ENCODE results near the gene FAM171A1. TPM values are rescaled to one million over a fixed set of nuclear protein-coding genes. Genes with fewer than 3 reads are reported as not detected.

FAM171A1 gene
- total RNA-seq, 3 donors from 2014 or later = 7.6 to 11.7 (median 9.5) TPM

- TF ChIP-seq, protein P1, sequence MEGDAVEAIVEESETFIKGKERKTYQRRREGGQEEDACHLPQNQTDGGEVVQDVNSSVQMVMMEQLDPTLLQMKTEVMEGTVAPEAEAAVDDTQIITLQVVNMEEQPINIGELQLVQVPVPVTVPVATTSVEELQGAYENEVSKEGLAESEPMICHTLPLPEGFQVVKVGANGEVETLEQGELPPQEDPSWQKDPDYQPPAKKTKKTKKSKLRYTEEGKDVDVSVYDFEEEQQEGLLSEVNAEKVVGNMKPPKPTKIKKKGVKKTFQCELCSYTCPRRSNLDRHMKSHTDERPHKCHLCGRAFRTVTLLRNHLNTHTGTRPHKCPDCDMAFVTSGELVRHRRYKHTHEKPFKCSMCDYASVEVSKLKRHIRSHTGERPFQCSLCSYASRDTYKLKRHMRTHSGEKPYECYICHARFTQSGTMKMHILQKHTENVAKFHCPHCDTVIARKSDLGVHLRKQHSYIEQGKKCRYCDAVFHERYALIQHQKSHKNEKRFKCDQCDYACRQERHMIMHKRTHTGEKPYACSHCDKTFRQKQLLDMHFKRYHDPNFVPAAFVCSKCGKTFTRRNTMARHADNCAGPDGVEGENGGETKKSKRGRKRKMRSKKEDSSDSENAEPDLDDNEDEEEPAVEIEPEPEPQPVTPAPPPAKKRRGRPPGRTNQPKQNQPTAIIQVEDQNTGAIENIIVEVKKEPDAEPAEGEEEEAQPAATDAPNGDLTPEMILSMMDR (IDR thresholded peaks at IDR 0.05) = no peak
- TF ChIP-seq POLR2AphosphoS5 (IDR thresholded peaks at IDR 0.05) (no peak), POLR2A (IDR thresholded peaks at IDR 0.05) (no peak)
- intact Hi-C loops (cut with DNase I; ENCODE audit: low total_unique reads) = no loop called here
- Histone ChIP-seq H3K9me3 (no peaks in the 10 kb centered on the region), H3K36me3 (no peaks in the 10 kb centered on the region), H3K27me3 (no peaks in the 10 kb centered on the region), H3K27ac (no peak overlapping the region), H3K4me3 (no peak overlapping the region), H3K4me1 (no peaks in the 10 kb centered on the region)
- DNase-seq (ENCODE audit: low spot score in 2 of 2) = no peak
These were observed 58.0 kb downstream of the FAM171A1 start for GRCh38 chr10:15313047-15313446.

DNA sequence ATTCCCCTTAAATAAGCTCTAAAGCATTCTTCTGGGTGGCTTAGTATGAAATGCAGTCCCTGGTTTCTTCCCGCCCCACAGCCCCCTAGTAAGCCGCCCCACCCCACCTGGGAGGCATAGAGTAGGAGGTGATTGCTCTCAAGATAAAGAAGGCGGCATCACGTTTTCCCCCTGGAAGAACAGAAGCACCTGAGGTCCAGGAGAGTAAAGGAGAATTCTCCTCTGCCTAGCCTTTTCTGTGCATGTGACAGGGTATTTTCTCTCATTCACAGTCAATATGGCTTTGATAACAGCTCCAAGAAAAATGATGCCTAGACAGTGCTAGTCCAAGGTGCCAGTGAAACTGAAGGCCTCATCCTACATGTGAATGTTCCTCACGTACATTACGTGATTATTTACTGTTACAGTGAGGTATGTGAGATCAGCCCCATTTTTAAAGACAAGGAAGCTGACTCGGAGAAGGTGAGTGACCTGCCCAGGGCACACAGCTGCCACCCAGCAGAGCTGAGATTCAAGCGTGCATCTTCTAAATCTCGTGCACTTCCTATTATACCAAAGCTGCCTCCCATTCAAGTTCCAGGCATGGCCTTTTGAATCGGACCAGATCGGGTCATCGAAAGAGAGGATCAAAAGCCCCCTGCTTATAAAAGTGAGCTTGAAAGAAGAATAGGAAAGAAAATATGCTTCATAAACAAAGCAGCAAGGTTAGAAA, 59.4 kb downstream of the FAM171A1 start:
- H3K4me3 ChIP-seq = no peak overlapping the region
- no peaks in the 10 kb centered on the region for H3K4me1 ChIP-seq
- no peaks in the 10 kb centered on the region for H3K9me3 ChIP-seq
- H3K27ac ChIP-seq = no peak overlapping the region
- DNase-seq (ENCODE audit: low spot score in 2 of 2) = no peak
- no peak for TF ChIP-seq POLR2AphosphoS5 (IDR thresholded peaks at IDR 0.05)
- no peaks in the 10 kb centered on the region for H3K36me3 ChIP-seq
- H3K27me3 ChIP-seq = no peaks in the 10 kb centered on the region
- intact Hi-C loops (cut with DNase I; ENCODE audit: low total_unique reads) = no loop called here

- Histone ChIP-seq H3K4me1 (no peaks in the 10 kb centered on the region), H3K27ac (no peak overlapping the region), H3K4me3 (no peak overlapping the region), H3K27me3 (no peaks in the 10 kb centered on the region), H3K36me3 (no peaks in the 10 kb centered on the region), H3K9me3 (no peaks in the 10 kb centered on the region)
- DNase-seq (ENCODE audit: low spot score in 2 of 2) = no peak
- TF ChIP-seq, protein P1 (IDR thresholded peaks at IDR 0.05) = no peak
- TF ChIP-seq POLR2A (IDR thresholded peaks at IDR 0.05) (no peak), POLR2AphosphoS5 (IDR thresholded peaks at IDR 0.05) (no peak)
- intact Hi-C loops (cut with DNase I; ENCODE audit: low total_unique reads) = no loop called here
These were observed 60.1 kb downstream of the FAM171A1 start for GRCh38 chr10:15310776-15311568.

DNA sequence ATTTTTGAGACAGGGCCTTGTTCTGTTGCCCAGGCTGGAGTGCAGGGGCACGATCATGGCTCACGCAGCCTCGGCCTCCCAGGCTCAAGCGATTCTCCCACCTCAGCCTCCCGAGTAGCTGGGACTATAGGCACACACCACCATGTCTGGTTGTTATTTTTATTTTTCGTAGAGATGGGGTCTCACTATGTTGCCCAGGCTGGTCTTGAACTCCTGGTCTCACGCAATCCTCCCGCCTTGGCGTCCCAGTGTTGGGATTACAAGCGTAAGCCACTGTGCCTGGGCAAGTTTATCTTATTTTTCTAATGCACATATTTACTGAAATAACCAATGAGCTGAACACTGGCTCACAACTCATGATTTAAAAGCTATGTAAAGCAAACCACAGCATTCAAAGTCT, 61.9 kb downstream of the FAM171A1 start:
- intact Hi-C loops (cut with DNase I; ENCODE audit: low total_unique reads) = no loop called here
- H3K4me1 ChIP-seq = no peaks in the 10 kb centered on the region

GRCh38 chr10:15306735-15307280, 64.3 kb downstream of the FAM171A1 start:
- Histone ChIP-seq H3K36me3 (no peaks in the 10 kb centered on the region), H3K4me1 (no peaks in the 10 kb centered on the region), H3K27me3 (no peaks in the 10 kb centered on the region), H3K4me3 (no peak overlapping the region), H3K27ac (no peak overlapping the region), H3K9me3 (no peaks in the 10 kb centered on the region)
- intact Hi-C loops (cut with DNase I; ENCODE audit: low total_unique reads) = no loop called here
- TF ChIP-seq POLR2A (IDR thresholded peaks at IDR 0.05) (no peak), POLR2AphosphoS5 (IDR thresholded peaks at IDR 0.05) (no peak)
- TF ChIP-seq, protein P1 (IDR thresholded peaks at IDR 0.05) = no peak
- no peak for DNase-seq (ENCODE audit: low spot score in 2 of 2)

More for the DNA sequence above, 61.9 kb downstream of the FAM171A1 start:
- Histone ChIP-seq H3K4me3 (no peak overlapping the region), H3K36me3 (no peaks in the 10 kb centered on the region), H3K27ac (no peak overlapping the region), H3K27me3 (no peaks in the 10 kb centered on the region), H3K9me3 (no peaks in the 10 kb centered on the region)
- no peak for TF ChIP-seq POLR2A (IDR thresholded peaks at IDR 0.05)
- TF ChIP-seq, protein P1 (IDR thresholded peaks at IDR 0.05) = no peak
- TF ChIP-seq POLR2AphosphoS5 (IDR thresholded peaks at IDR 0.05) = no peak
- no peak for DNase-seq (ENCODE audit: low spot score in 2 of 2)
